Fibroblast of villous mesenchyme (primary cell): ENCODE results near the gene MEF2A. TPM values are rescaled to one million over a fixed set of nuclear protein-coding genes. Genes with fewer than 3 reads are reported as not detected.

Experiments used
- DNase-seq: peaks from one replicate; pipeline ENCODE4 v3.0.0-alpha.2; 2010; ENCODE audit warnings: low read depth
- H3K4me3 ChIP-seq: 2 replicates; pipeline ENCODE4 v1.5.1; 2011; ENCODE audit warnings: low read depth, mild to moderate bottlenecking, low read length
- total RNA-seq: library from RNA; depleted of rRNA; stranded (reverse); fragments of >200 nt; gene quantifications from 2 replicates; pipeline ENCODE4 v1.2.3, GENCODE V29; 2012
- TF ChIP-seq, protein P1 (sequence below): IDR thresholded peaks from 2 replicates; pipeline ENCODE4 v1.5.1; 2012; ENCODE audit warnings: low read depth, mild to moderate bottlenecking, low read length; ENCODE audit not compliant: insufficient read depth

The MEF2A gene
- total RNA-seq, 1 donor, result 28.1 TPM

DNA sequence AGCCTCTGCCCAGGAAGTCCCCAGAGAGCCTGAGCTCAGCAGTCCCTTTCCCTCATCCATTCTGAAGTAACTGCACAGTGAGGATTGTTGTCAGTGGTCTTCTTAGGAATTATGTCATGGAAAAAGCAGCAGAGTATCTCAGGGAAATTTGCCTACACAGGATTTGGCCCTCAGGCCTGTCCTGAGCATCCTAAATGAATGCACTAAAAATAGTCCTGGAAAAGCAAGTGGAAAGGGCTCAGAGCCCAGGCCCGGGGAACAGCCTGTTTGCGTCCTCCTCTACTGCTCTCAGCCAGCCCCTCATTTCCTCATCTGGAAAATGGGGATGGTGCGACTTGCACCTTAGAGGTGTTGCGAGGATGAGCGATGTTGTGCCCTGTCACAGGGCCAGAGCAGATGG lies 145.8 kb downstream of the MEF2A start:
- no peak for DNase-seq
- TF ChIP-seq, protein P1, sequence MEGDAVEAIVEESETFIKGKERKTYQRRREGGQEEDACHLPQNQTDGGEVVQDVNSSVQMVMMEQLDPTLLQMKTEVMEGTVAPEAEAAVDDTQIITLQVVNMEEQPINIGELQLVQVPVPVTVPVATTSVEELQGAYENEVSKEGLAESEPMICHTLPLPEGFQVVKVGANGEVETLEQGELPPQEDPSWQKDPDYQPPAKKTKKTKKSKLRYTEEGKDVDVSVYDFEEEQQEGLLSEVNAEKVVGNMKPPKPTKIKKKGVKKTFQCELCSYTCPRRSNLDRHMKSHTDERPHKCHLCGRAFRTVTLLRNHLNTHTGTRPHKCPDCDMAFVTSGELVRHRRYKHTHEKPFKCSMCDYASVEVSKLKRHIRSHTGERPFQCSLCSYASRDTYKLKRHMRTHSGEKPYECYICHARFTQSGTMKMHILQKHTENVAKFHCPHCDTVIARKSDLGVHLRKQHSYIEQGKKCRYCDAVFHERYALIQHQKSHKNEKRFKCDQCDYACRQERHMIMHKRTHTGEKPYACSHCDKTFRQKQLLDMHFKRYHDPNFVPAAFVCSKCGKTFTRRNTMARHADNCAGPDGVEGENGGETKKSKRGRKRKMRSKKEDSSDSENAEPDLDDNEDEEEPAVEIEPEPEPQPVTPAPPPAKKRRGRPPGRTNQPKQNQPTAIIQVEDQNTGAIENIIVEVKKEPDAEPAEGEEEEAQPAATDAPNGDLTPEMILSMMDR, result no peak
- no peak overlapping the region for H3K4me3 ChIP-seq

DNA sequence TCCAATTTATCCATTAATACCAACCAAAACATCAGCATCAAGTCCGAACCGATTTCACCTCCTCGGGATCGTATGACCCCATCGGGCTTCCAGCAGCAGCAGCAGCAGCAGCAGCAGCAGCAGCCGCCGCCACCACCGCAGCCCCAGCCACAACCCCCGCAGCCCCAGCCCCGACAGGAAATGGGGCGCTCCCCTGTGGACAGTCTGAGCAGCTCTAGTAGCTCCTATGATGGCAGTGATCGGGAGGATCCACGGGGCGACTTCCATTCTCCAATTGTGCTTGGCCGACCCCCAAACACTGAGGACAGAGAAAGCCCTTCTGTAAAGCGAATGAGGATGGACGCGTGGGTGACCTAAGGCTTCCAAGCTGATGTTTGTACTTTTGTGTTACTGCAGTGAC lies 146.6 kb downstream of the MEF2A start:
- no peak for DNase-seq
- TF ChIP-seq, protein P1, result no peak
- no peak overlapping the region for H3K4me3 ChIP-seq

DNA sequence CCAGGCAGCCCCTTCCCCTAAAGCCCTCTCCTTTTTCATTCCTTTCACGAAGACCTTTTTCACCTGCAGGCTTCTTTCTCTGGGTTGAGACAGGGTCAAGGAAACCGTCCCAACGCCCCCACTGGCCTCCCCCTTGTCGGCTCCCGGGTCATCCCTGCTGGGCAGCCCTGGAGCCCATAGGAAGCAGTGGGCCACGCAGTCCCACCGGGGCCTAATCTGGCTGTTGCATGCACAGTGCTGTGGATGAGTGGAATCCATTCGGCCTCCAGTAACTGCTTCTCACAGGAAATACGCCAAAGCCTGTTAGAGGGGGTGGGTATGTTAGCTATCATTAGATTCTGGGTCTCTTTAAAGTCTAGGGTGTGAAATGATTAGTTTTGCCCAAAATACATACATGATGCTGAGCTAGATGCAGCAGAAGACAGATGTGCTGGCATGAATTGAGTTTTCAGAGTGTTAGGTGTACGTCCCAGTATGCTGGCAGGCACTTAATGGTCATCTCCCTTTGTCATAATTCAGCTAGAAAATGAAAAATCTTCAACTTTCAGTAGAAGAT lies 150.8 kb downstream of the MEF2A start:
- H3K4me3 ChIP-seq, result no peak overlapping the region
- DNase-seq, result no peak
- TF ChIP-seq, protein P1, result no peak

DNA sequence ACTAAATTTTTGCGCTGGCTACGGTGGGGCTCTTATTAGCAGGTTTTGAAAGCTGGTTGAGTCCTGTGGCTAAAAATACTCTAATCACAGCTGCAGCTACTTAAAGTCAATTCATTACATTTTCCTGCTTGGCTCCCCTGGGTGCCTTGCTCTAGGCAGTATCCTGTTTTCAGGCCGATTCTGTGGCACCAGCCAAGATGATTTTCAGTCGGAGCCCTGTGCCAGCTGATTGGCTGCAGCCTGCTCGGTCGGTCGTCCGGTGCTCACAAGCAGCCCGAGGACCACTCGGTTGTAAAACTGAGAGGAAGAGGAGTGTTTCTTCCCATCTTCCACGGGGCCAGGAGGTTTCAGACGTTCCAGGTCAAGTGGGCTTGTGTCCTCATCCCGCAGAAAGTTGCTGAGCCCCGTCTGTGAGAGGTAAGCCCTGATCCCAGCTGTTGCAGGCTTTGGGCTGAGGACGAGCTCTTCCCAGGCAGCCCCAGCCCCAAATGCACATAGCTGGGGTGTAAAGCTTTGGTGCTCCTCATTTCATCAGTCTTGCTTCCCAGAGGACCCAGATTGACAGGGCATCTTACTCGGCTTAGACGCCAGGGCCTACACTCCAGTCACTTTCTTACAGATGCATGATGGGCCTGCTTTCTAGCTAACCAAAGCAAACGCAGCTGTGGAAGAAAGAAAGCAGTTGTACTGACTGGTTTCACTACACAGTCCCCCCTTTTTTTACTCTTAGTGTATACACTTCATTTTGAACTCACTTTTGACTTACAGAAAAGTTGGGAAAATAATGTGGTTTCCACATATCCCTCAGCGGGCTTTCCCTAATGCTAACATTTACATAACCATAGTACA lies 151.6 kb downstream of the MEF2A start:
- no peak for DNase-seq
- no peak overlapping the region for H3K4me3 ChIP-seq
- TF ChIP-seq, protein P1, result no peak

DNA sequence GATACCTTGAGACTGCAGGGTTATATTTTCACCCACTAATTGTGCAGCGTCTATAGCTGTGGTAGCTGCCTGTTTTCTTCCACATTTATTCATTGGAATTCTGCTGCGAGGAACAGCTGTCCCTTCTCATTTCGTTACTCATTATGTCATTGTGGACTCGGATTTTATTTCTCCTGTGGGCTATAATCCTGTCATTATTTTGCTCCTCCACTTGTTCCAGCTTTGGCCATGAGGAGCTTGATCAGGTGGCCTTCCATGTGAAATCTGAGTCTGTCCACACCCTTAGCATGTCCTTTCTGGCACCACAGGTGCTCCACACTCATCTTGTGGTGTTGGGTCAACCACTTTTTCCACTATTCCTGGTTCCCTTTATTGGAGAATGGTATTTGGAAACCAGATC lies 152.6 kb downstream of the MEF2A start:
- no peak overlapping the region for H3K4me3 ChIP-seq
- TF ChIP-seq, protein P1, result no peak
- DNase-seq, result no peak

DNA sequence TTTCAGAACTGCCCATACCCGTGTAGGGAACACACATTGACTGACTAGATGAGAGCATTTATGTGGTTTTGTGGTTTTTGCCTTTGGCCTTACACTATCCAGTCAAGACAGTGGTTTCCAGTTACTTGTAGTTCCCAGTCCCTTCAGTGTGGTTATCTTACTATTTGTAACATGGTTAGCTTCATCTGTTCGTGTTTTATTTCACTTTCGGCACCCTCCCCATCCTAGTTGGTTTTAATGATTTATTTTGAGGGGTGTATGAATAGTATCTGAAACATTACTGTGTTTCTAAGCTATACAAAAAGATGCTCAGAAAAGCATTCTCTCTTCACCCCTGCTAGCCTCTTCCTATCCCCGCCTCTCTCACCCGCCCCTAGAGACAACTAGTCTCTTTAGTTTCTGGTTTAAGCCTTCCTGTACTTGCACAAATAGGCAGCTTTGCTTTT lies 153.3 kb downstream of the MEF2A start:
- TF ChIP-seq, protein P1, result no peak
- H3K4me3 ChIP-seq, result no peak overlapping the region
- DNase-seq, result peak; percentile 71
